WERI-Rb-1 (cell line): ENCODE measurements around the gene IFI27.

Source experiments
- DNase-seq: peaks from one replicate; pipeline ENCODE4 v3.0.0-alpha.2; 2020
- H3K27ac ChIP-seq: fragments of 250-450 bp; sonication (Bioruptor Pico); 2 replicates; pipeline ENCODE4 v1.5.1; 2020; ENCODE audit warnings: mild to moderate bottlenecking, moderate library complexity
- H3K27me3 ChIP-seq: fragments of 250-450 bp; sonication (Bioruptor Pico); 2 replicates; pipeline ENCODE4 v1.5.1; 2021; ENCODE audit warnings: mild to moderate bottlenecking, low read depth, moderate library complexity; ENCODE audit not compliant: insufficient read depth, severe bottlenecking
- H3K36me3 ChIP-seq: fragments of 250-450 bp; sonication (Bioruptor Pico); 2 replicates; pipeline ENCODE4 v1.5.1; 2020; ENCODE audit warnings: mild to moderate bottlenecking, moderate library complexity
- H3K4me3 ChIP-seq: 2 replicates; pipeline ENCODE4 v1.5.1; 2011; ENCODE audit warnings: low read depth, mild to moderate bottlenecking, control low read depth, low read length
- H3K9me3 ChIP-seq: fragments of 250-450 bp; sonication (Bioruptor Pico); 2 replicates; pipeline ENCODE4 v1.5.1; 2021; ENCODE audit warnings: mild to moderate bottlenecking, moderate library complexity; ENCODE audit not compliant: severe bottlenecking
- CTCF ChIP-seq: IDR thresholded peaks from 2 replicates; pipeline ENCODE4 v1.5.1; 2011; ENCODE audit warnings: low read depth, mild to moderate bottlenecking, control low read depth, inconsistent platforms, low read length

Gene IFI27

GRCh38 chr14:94099006-94099405 lies 11.5 kb upstream of the IFI27 start:
- DNase-seq: no peak
- Histone ChIP-seq H3K4me3 (no peak overlapping the region), H3K27ac (no peak overlapping the region), H3K27me3 (no peaks in the 10 kb centered on the region), H3K36me3 (no peaks in the 10 kb centered on the region; the same call in 1 of the 2 replicates), H3K9me3 (no peaks in the 10 kb centered on the region)
- no peak for TF ChIP-seq CTCF

GRCh38 chr14:94100847-94101246 lies 9.7 kb upstream of the IFI27 start:
- no peak for DNase-seq
- no peak for TF ChIP-seq CTCF
- H3K27ac ChIP-seq: no peak overlapping the region
- no peaks in the 10 kb centered on the region for H3K9me3 ChIP-seq
- H3K27me3 ChIP-seq: no peaks in the 10 kb centered on the region
- H3K36me3 ChIP-seq: no peaks in the 10 kb centered on the region; the same call in 1 of the 2 replicates
- H3K4me3 ChIP-seq: no peak overlapping the region

- no peak for TF ChIP-seq CTCF
- Histone ChIP-seq H3K4me3 (no peak overlapping the region), H3K9me3 (no peaks in the 10 kb centered on the region), H3K36me3 (no peaks in the 10 kb centered on the region; the same call in 1 of the 2 replicates), H3K27me3 (no peaks in the 10 kb centered on the region), H3K27ac (no peak overlapping the region)
- no peak for DNase-seq
Observed at GRCh38 chr14:94101748-94102147, 8.8 kb upstream of the IFI27 start.

GRCh38 chr14:94102768-94103482 lies 7.6 kb upstream of the IFI27 start:
- H3K27ac ChIP-seq: no peak overlapping the region
- DNase-seq: no peak
- no peak overlapping the region for H3K4me3 ChIP-seq
- H3K36me3 ChIP-seq: no peaks in the 10 kb centered on the region
- TF ChIP-seq CTCF: no peak
- H3K27me3 ChIP-seq: no peaks in the 10 kb centered on the region
- H3K9me3 ChIP-seq: no peaks in the 10 kb centered on the region

- H3K27me3 ChIP-seq: no peaks in the 10 kb centered on the region
- H3K27ac ChIP-seq: no peak overlapping the region
- no peak overlapping the region for H3K4me3 ChIP-seq
- H3K36me3 ChIP-seq: no peaks in the 10 kb centered on the region
- DNase-seq: no peak
- H3K9me3 ChIP-seq: no peaks in the 10 kb centered on the region
- TF ChIP-seq CTCF: no peak
Observed at GRCh38 chr14:94103554-94104150, 6.9 kb upstream of the IFI27 start.
